Measurements from ENCODE around the gene FTO. TPM values are rescaled to one million over a fixed set of nuclear protein-coding genes. Genes with fewer than 3 reads are reported as not detected.

The FTO gene
- total and polyA plus RNA-seq, 9 donors = 45.0 to 71.1 (median 55.6) TPM

- H3K4me1 ChIP-seq (ENCODE audit: control insufficient read depth, insufficient read depth, low read length) = no peaks in the 10 kb centered on the region
- H3K4me3 ChIP-seq (ENCODE audit: low read length) = no peak overlapping the region
- no peaks in the 10 kb centered on the region for H3K9me3 ChIP-seq (replicated peaks; ENCODE audit: control insufficient read depth, low read depth, low read length)
- H3K27ac ChIP-seq (ENCODE audit: low read length) = no peak overlapping the region
- no peaks in the 10 kb centered on the region for H3K36me3 ChIP-seq (ENCODE audit: control insufficient read depth, insufficient read depth, low read length)
- 88% methylated on average over 9 of the region's 10 CpGs for WGBS (ENCODE audit: insufficient coverage)
- H3K27me3 ChIP-seq (ENCODE audit: control insufficient read depth, insufficient read depth, low read length) = no peaks in the 10 kb centered on the region
- peak; percentile 64 for DNase-seq
Measured at GRCh38 chr16:53766304-53767016, 62.5 kb downstream of the FTO start.

GRCh38 chr16:53768167-53768566 is 64.2 kb downstream of the FTO start:
- H3K36me3 ChIP-seq (ENCODE audit: control insufficient read depth, insufficient read depth, low read length) = no peaks in the 10 kb centered on the region
- no peak overlapping the region for H3K4me3 ChIP-seq (ENCODE audit: low read length)
- 65% methylated on average over 4 of the region's 4 CpGs for WGBS (ENCODE audit: insufficient coverage)
- H3K4me1 ChIP-seq (ENCODE audit: control insufficient read depth, insufficient read depth, low read length) = no peaks in the 10 kb centered on the region
- no peaks in the 10 kb centered on the region for H3K9me3 ChIP-seq (replicated peaks; ENCODE audit: control insufficient read depth, low read depth, low read length)
- H3K27me3 ChIP-seq (ENCODE audit: control insufficient read depth, insufficient read depth, low read length) = no peaks in the 10 kb centered on the region
- DNase-seq = no peak
- no peak overlapping the region for H3K27ac ChIP-seq (ENCODE audit: low read length)

- H3K27ac ChIP-seq (ENCODE audit: low read length) = no peak overlapping the region
- H3K27me3 ChIP-seq (ENCODE audit: control insufficient read depth, insufficient read depth, low read length) = no peaks in the 10 kb centered on the region
- no peak overlapping the region for H3K4me3 ChIP-seq (ENCODE audit: low read length)
- H3K36me3 ChIP-seq (ENCODE audit: control insufficient read depth, insufficient read depth, low read length) = no peaks in the 10 kb centered on the region
- H3K4me1 ChIP-seq (ENCODE audit: control insufficient read depth, insufficient read depth, low read length) = no peaks in the 10 kb centered on the region
- WGBS (ENCODE audit: insufficient coverage) = no CpG with 5 or more reads among the region's 1 CpG
- DNase-seq = no peak
- no peaks in the 10 kb centered on the region for H3K9me3 ChIP-seq (replicated peaks; ENCODE audit: control insufficient read depth, low read depth, low read length)
Measured at GRCh38 chr16:53768593-53768992, 64.6 kb downstream of the FTO start.

DNA sequence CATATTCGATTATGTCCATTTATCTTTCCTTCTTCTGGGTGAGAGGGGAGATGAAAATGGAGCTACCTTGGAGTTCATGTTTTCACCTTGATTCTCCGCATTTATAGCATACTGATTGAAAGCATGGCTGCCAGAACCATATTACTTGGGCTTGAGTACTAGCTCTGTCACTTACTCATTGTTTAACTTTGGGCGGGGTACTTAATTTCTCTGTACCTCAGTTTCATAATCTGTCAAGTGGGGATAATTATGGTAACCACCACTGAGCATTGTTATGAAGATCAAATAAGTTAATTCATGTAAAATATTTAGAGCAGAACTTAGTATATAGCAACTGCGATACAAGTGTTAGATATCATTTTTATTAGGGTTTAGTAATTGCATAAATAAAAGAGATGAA is 65.2 kb downstream of the FTO start:
- WGBS (ENCODE audit: insufficient coverage) = no CpG with 5 or more reads among the region's 4 CpGs
- H3K36me3 ChIP-seq (ENCODE audit: control insufficient read depth, insufficient read depth, low read length) = no peaks in the 10 kb centered on the region
- no peaks in the 10 kb centered on the region for H3K4me1 ChIP-seq (ENCODE audit: control insufficient read depth, insufficient read depth, low read length)

DNA sequence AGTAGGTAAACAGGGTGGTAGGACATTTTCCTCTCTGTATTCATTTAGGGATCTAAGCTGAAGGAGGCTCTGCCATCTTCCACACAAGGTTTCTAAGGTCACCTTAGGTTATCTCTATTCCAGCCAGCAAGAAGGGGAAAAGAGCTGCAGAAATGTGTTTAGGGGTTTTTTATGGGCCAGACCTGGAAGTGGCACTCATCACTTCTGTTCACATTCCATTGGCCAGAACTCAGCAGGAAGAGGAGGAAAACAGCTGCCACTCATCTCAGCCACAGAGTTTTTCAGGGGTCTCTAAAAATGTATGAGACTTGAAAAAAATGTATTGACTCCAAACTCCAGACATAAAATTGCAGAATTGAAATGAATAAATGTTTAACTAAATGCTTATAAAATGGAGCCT is 65.8 kb downstream of the FTO start:
- Histone ChIP-seq H3K4me3 (ENCODE audit: low read length) (no peak overlapping the region), H3K36me3 (ENCODE audit: control insufficient read depth, insufficient read depth, low read length) (no peaks in the 10 kb centered on the region), H3K27me3 (ENCODE audit: control insufficient read depth, insufficient read depth, low read length) (no peaks in the 10 kb centered on the region), H3K9me3 (replicated peaks; ENCODE audit: control insufficient read depth, low read depth, low read length) (no peaks in the 10 kb centered on the region), H3K27ac (ENCODE audit: low read length) (no peak overlapping the region), H3K4me1 (ENCODE audit: control insufficient read depth, insufficient read depth, low read length) (no peaks in the 10 kb centered on the region)
- DNase-seq = no peak

More for the DNA sequence above, 65.2 kb downstream of the FTO start:
- no peaks in the 10 kb centered on the region for H3K9me3 ChIP-seq (replicated peaks; ENCODE audit: control insufficient read depth, low read depth, low read length)
- no peak overlapping the region for H3K27ac ChIP-seq (ENCODE audit: low read length)
- no peak overlapping the region for H3K4me3 ChIP-seq (ENCODE audit: low read length)
- no peak for DNase-seq
- no peaks in the 10 kb centered on the region for H3K27me3 ChIP-seq (ENCODE audit: control insufficient read depth, insufficient read depth, low read length)

DNA sequence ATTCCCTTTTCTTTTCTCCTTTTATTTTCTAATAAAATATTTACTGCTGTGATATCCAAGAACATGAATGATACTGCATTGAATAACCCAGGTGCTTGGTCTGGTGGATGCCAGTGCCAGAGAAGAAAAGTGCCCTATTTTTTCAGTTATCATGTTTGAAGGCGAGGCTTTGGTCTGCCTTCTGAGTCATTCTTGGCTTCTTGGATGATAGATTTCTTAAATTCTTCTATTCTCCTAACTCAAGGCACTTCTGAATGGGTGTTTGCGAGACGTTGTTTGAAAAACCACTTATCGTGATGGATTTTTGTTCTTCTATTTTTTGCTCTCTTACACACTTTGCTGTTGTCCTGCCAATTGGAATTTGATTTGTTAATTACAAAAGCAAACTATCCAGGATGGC is 66.7 kb downstream of the FTO start:
- Histone ChIP-seq H3K36me3 (ENCODE audit: control insufficient read depth, insufficient read depth, low read length) (no peaks in the 10 kb centered on the region), H3K27me3 (ENCODE audit: control insufficient read depth, insufficient read depth, low read length) (no peaks in the 10 kb centered on the region), H3K27ac (ENCODE audit: low read length) (no peak overlapping the region), H3K9me3 (replicated peaks; ENCODE audit: control insufficient read depth, low read depth, low read length) (no peaks in the 10 kb centered on the region), H3K4me1 (ENCODE audit: control insufficient read depth, insufficient read depth, low read length) (no peaks in the 10 kb centered on the region), H3K4me3 (ENCODE audit: low read length) (no peak overlapping the region)
- no peak for DNase-seq
- WGBS (ENCODE audit: insufficient coverage) = no CpG with 5 or more reads among the region's 4 CpGs

- no peak for DNase-seq
- no peaks in the 10 kb centered on the region for H3K36me3 ChIP-seq (ENCODE audit: control insufficient read depth, insufficient read depth, low read length)
- WGBS (ENCODE audit: insufficient coverage) = 30% methylated on average over 2 of the region's 9 CpGs
- no peaks in the 10 kb centered on the region for H3K4me1 ChIP-seq (ENCODE audit: control insufficient read depth, insufficient read depth, low read length)
- H3K27me3 ChIP-seq (ENCODE audit: control insufficient read depth, insufficient read depth, low read length) = no peaks in the 10 kb centered on the region
- no peak overlapping the region for H3K27ac ChIP-seq (ENCODE audit: low read length)
- no peaks in the 10 kb centered on the region for H3K9me3 ChIP-seq (replicated peaks; ENCODE audit: control insufficient read depth, low read depth, low read length)
- H3K4me3 ChIP-seq (ENCODE audit: low read length) = no peak overlapping the region
Measured at GRCh38 chr16:53771655-53772497, 67.9 kb downstream of the FTO start.

GRCh38 chr16:53773150-53773846 is 69.3 kb downstream of the FTO start:
- Histone ChIP-seq H3K4me3 (ENCODE audit: low read length) (no peak overlapping the region), H3K36me3 (ENCODE audit: control insufficient read depth, insufficient read depth, low read length) (no peaks in the 10 kb centered on the region), H3K27ac (ENCODE audit: low read length) (no peak overlapping the region), H3K4me1 (ENCODE audit: control insufficient read depth, insufficient read depth, low read length) (no peaks in the 10 kb centered on the region), H3K27me3 (ENCODE audit: control insufficient read depth, insufficient read depth, low read length) (no peaks in the 10 kb centered on the region), H3K9me3 (replicated peaks; ENCODE audit: control insufficient read depth, low read depth, low read length) (no peaks in the 10 kb centered on the region)
- DNase-seq = peak; percentile 73
- no CpG with 5 or more reads among the region's 5 CpGs for WGBS (ENCODE audit: insufficient coverage)

DNA sequence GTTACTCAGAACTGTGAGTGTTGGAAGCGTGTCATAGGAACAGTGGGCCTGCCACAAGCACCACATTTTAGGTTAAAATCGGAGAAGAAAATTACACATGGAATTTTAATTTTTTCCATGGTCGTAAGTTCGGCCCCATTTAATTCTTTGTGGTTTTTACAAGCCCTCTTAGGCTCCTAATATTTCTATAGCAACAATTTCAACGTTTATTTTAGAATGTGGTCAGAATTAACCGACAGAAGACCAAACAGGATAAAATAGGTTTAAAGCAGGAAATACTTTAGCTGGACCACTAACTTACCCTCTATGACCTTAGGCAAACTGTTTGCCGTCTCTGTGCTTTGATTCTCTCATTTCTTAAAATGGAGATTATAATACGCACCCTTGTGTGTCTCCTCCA is 69.9 kb downstream of the FTO start:
- 83% methylated on average over 1 of the region's 8 CpGs for WGBS (ENCODE audit: insufficient coverage)
- Histone ChIP-seq H3K4me1 (ENCODE audit: control insufficient read depth, insufficient read depth, low read length) (no peaks in the 10 kb centered on the region), H3K27ac (ENCODE audit: low read length) (no peak overlapping the region), H3K27me3 (ENCODE audit: control insufficient read depth, insufficient read depth, low read length) (no peaks in the 10 kb centered on the region), H3K36me3 (ENCODE audit: control insufficient read depth, insufficient read depth, low read length) (no peaks in the 10 kb centered on the region), H3K9me3 (replicated peaks; ENCODE audit: control insufficient read depth, low read depth, low read length) (no peaks in the 10 kb centered on the region), H3K4me3 (ENCODE audit: low read length) (no peak overlapping the region)
- DNase-seq = no peak

- H3K4me1 ChIP-seq (ENCODE audit: control insufficient read depth, insufficient read depth, low read length) = no peaks in the 10 kb centered on the region
- WGBS (ENCODE audit: insufficient coverage) = no CpG with 5 or more reads among the region's 2 CpGs
- DNase-seq = no peak
Measured at GRCh38 chr16:53775106-53775820, 71.3 kb downstream of the FTO start.

More at GRCh38 chr16:53775106-53775820, 71.3 kb downstream of the FTO start:
- H3K27me3 ChIP-seq (ENCODE audit: control insufficient read depth, insufficient read depth, low read length) = no peaks in the 10 kb centered on the region
- no peaks in the 10 kb centered on the region for H3K36me3 ChIP-seq (ENCODE audit: control insufficient read depth, insufficient read depth, low read length)
- H3K9me3 ChIP-seq (replicated peaks; ENCODE audit: control insufficient read depth, low read depth, low read length) = no peaks in the 10 kb centered on the region
- H3K27ac ChIP-seq (ENCODE audit: low read length) = no peak overlapping the region
- no peak overlapping the region for H3K4me3 ChIP-seq (ENCODE audit: low read length)

Measured in muscle of leg (tissue), 11 donors.